Esophagus muscularis mucosa (tissue), 4 donors: Measurements from ENCODE around the gene SPATA20. TPM values are rescaled to one million over a fixed set of nuclear protein-coding genes. Genes with fewer than 3 reads are reported as not detected.

Source experiments
- DNase-seq: peaks from one replicate; pipeline ENCODE4 v3.0.0-alpha.2; 2017; ENCODE audit errors: extremely low spot score
- H3K27ac ChIP-seq, 4 donors: fragments of 200-600 bp; sonication (generic); replicated peaks in 1 of 4; 1 replicate in 3 of 4; 2 replicates in 1 of 4; pipeline ENCODE4 v1.5.1; 2016 to 2019; ENCODE audit warnings: mild to moderate bottlenecking in 1 of 4
- H3K27me3 ChIP-seq, 4 donors: fragments of 200-600 bp; sonication (generic); one replicate each; pipeline versions ENCODE4 v1.5.1 to v1.6.0; 2016 to 2019
- H3K36me3 ChIP-seq, 4 donors: fragments of 200-600 bp; sonication (generic); one replicate each; pipeline ENCODE4 v1.5.1; 2016 to 2019
- H3K4me1 ChIP-seq, 4 donors: fragments of 200-600 bp; sonication (generic); one replicate each; pipeline ENCODE4 v1.5.1; 2016 to 2019
- H3K4me3 ChIP-seq, 4 donors: fragments of 200-600 bp; sonication (generic); 1 replicate in 2 of 4; 2 replicates in 2 of 4; pipeline ENCODE4 v1.5.1; 2016 to 2019; ENCODE audit warnings: mild to moderate bottlenecking in 4 of 4, moderate library complexity in 1 of 4
- H3K9me3 ChIP-seq, 4 donors: fragments of 200-600 bp; sonication (generic); 1 replicate in 3 of 4; 2 replicates in 1 of 4; pipeline ENCODE4 v1.5.1; 2016 to 2019
- CTCF ChIP-seq, 3 experiments: fragments of 200-600 bp in 2 of 3; fragments of 450-650 bp in 1 of 3; sonication (generic) in 2 of 3; IDR thresholded peaks; one replicate each; pipeline ENCODE4 v1.5.1; 2017 to 2019; ENCODE audit warnings: antibody characterized with exemption in 3 of 3, mild to moderate bottlenecking in 2 of 3, moderate library complexity in 1 of 3
- EP300 ChIP-seq: sonication (generic); formaldehyde crosslinking; IDR thresholded peaks from one replicate; pipeline ENCODE4 v1.6.1; 2017; ENCODE audit warnings: antibody characterized with exemption
- POLR2A ChIP-seq: fragments of 450-650 bp; IDR thresholded peaks from one replicate; pipeline ENCODE4 v1.6.1; 2017; ENCODE audit warnings: antibody characterized with exemption, moderate library complexity, mild to moderate bottlenecking, low read depth
- POLR2AphosphoS5 ChIP-seq, 2 donors: sonication (generic); formaldehyde crosslinking; IDR thresholded peaks; one replicate each; pipeline ENCODE4 v1.6.1; 2017; ENCODE audit warnings: antibody characterized with exemption in 2 of 2
- WGBS: methylation state at CpG from one replicate; pipeline ENCODE4 v1.1.5; 2018; 5-methylcytosine and 5-hydroxymethylcytosine counted together
- intact Hi-C: fragments of 100-400 bp; cut with DNase I; formaldehyde crosslinking; loops from one replicate; pipeline ENCODE4 v1.15.1; 2023
- total RNA-seq, 4 donors: library from RNA; depleted of rRNA; stranded (reverse); fragments of >200 nt; gene quantifications; one replicate each; pipeline versions ENCODE4 v1.1.0 to v1.2.1, GENCODE V29; 2016

The SPATA20 gene
- total RNA-seq, 4 donors from 2014 or later, result 44.1 to 64.4 (median 54.6) TPM

- 49% methylated on average over 6 of the region's 18 CpGs for WGBS
- Histone ChIP-seq H3K4me1 (peaks cover 41 to 47% (median 43%) of the 10 kb centered on the region in 4 donors), H3K4me3 (peak overlapping the region in 1 of 4 donors; percentile 73), H3K27ac (no peak overlapping the region), H3K36me3 (peaks cover 5 to 28% (median 16%) of the 10 kb centered on the region in 4 donors), H3K27me3 (peaks cover 3 to 83% (median 48%) of the 10 kb centered on the region in 4 donors), H3K9me3 (no peaks in the 10 kb centered on the region)
- no peak for DNase-seq
- TF ChIP-seq EP300, result no peak
- intact Hi-C loops, result no loop called here
These were observed 11.6 kb downstream of the SPATA20 start for GRCh38 chr17:50558581-50558940.

- Histone ChIP-seq H3K9me3 (no peaks in the 10 kb centered on the region), H3K4me1 (peaks cover 41 to 49% (median 44%) of the 10 kb centered on the region in 4 donors), H3K27ac (no peak overlapping the region), H3K4me3 (peak overlapping the region; percentile 58 to 73 (median 62)), H3K36me3 (peaks cover 5 to 26% (median 16%) of the 10 kb centered on the region in 4 donors), H3K27me3 (peaks cover 3 to 88% (median 50%) of the 10 kb centered on the region in 4 donors)
- intact Hi-C loops, result no loop called here
- TF ChIP-seq EP300 (no peak), POLR2A (no peak), POLR2AphosphoS5 (IDR thresholded peaks at IDR 0.05) (no peak), CTCF (IDR thresholded peaks at IDR 0.05) (no peak)
- DNase-seq, result no peak
- 28% methylated on average over 11 of the region's 55 CpGs for WGBS
These were observed 12.1 kb downstream of the SPATA20 start for GRCh38 chr17:50558941-50559614.

- Histone ChIP-seq H3K27ac (no peak overlapping the region), H3K4me1 (peaks cover 41 to 55% (median 50%) of the 10 kb centered on the region in 4 donors), H3K9me3 (no peaks in the 10 kb centered on the region), H3K36me3 (peaks cover 5 to 20% (median 16%) of the 10 kb centered on the region in 4 donors), H3K27me3 (peaks cover 3 to 95% (median 50%) of the 10 kb centered on the region in 4 donors), H3K4me3 (peak overlapping the region; percentile 58 to 73 (median 62))
- DNase-seq, result no peak
- intact Hi-C loops, result loop anchor here (5.0 kb wide), 1 partner anchor 128 kb away; no protein-coding TSS in a partner anchor
- WGBS, result 4% methylated on average over 9 of the region's 27 CpGs
- no peak for TF ChIP-seq POLR2AphosphoS5 (IDR thresholded peaks at IDR 0.05)
These were observed 12.8 kb downstream of the SPATA20 start for GRCh38 chr17:50559674-50560184.

- Histone ChIP-seq H3K36me3 (peaks cover 3 to 14% (median 11%) of the 10 kb centered on the region in 4 donors), H3K27me3 (peaks cover 3 to 96% (median 50%) of the 10 kb centered on the region in 4 donors), H3K27ac (no peak within 1 kb of the TSS), H3K4me1 (peaks cover 41 to 61% (median 56%) of the 10 kb centered on the region in 4 donors), H3K9me3 (no peaks in the 10 kb centered on the region), H3K4me3 (peak within 1 kb of the TSS; percentile 58 to 73 (median 62))
- peak; percentile 98 for DNase-seq
- intact Hi-C loops, result loop anchor here (5.0 kb wide), 1 partner anchor 127 kb away; no protein-coding TSS in a partner anchor
- no peak for TF ChIP-seq CTCF (IDR thresholded peaks at IDR 0.05)
- TF ChIP-seq EP300, result no peak
- TF ChIP-seq POLR2AphosphoS5 (IDR thresholded peaks at IDR 0.05), result peak in 1 of 2 donors; percentile 39
- WGBS, result 0% methylated on average over 22 of the region's 56 CpGs
These were observed 13.3 kb downstream of the SPATA20 start, which contains the start of gene CACNA1G for GRCh38 chr17:50560185-50560824. Gene CACNA1G (plus strand): TSS chr17:50560715. CDS start chr17:50561460, 745 bp downstream.

- peaks cover 41 to 65% (median 59%) of the 10 kb centered on the region in 4 donors for H3K4me1 ChIP-seq
- DNase-seq, result no peak
These were observed 14.2 kb downstream of the SPATA20 start for GRCh38 chr17:50560931-50561745.

More at GRCh38 chr17:50560931-50561745, 14.2 kb downstream of the SPATA20 start:
- Histone ChIP-seq H3K4me3 (peak overlapping the region; percentile 58 to 73 (median 62)), H3K36me3 (peaks cover 0 to 6% (median 2%) of the 10 kb centered on the region in 4 donors), H3K9me3 (no peaks in the 10 kb centered on the region), H3K27ac (no peak overlapping the region), H3K27me3 (peaks cover 3 to 96% (median 50%) of the 10 kb centered on the region in 4 donors)
- TF ChIP-seq POLR2AphosphoS5 (IDR thresholded peaks at IDR 0.05) (no peak), EP300 (no peak), POLR2A (no peak), CTCF (IDR thresholded peaks at IDR 0.05) (no peak)
- intact Hi-C loops, result loop anchor here (5.0 kb wide), 1 partner anchor 126 kb away; no protein-coding TSS in a partner anchor
- 2% methylated on average over 24 of the region's 88 CpGs for WGBS
